VCaP (cell line): ENCODE data around the gene TIMM22.

Source experiments
- H3K27ac ChIP-seq: fragments of 450-650 bp; 2 replicates; pipeline ENCODE4 v1.5.1; 2017
- CTCF ChIP-seq: fragments of 450-650 bp; conservative IDR thresholded peaks from 2 replicates; pipeline ENCODE4 v1.5.1; 2017; ENCODE audit warnings: mild to moderate bottlenecking, moderate library complexity

Gene TIMM22

GRCh38 chr17:976312-976711 is 20.6 kb upstream of the TIMM22 start:
- no peak for TF ChIP-seq CTCF
- no peak overlapping the region for H3K27ac ChIP-seq

- H3K27ac ChIP-seq = no peak overlapping the region
- no peak for TF ChIP-seq CTCF
Observed at GRCh38 chr17:977166-977565, 19.8 kb upstream of the TIMM22 start.

GRCh38 chr17:978103-979093 is 18.5 kb upstream of the TIMM22 start:
- no peak for TF ChIP-seq CTCF
- H3K27ac ChIP-seq = peak overlapping the region; percentile 65; the same call in 1 of the 2 replicates

- peak overlapping the region; percentile 65 for H3K27ac ChIP-seq
- no peak for TF ChIP-seq CTCF
Observed at GRCh38 chr17:979212-979538, 17.8 kb upstream of the TIMM22 start.

- TF ChIP-seq CTCF = peak; percentile 60
- peak within 1 kb of the TSS; percentile 65 for H3K27ac ChIP-seq
Observed at GRCh38 chr17:979539-980405, 17.2 kb upstream of the TIMM22 start, which contains the start of gene NXN. NXN (minus strand) TSS chr17:979776.

- H3K27ac ChIP-seq = peak overlapping the region; percentile 65
- peak; percentile 85 for TF ChIP-seq CTCF
Observed at GRCh38 chr17:980406-981291, 16.3 kb upstream of the TIMM22 start.
